K562 (cell line): ENCODE measurements around the gene EHD2. TPM values are rescaled to one million over a fixed set of nuclear protein-coding genes. Genes with fewer than 3 reads are reported as not detected.

Experiments
- ILK ChIP-seq: fragments of 450-650 bp; IDR thresholded peaks from 2 replicates; pipeline ENCODE4 v1.6.1; 2016; ENCODE audit warnings: missing genetic modification characterization, low read depth, mild to moderate bottlenecking, missing compliant biosample characterization, moderate library complexity, borderline replicate concordance
- LARP7 ChIP-seq: fragments of 450-650 bp; IDR thresholded peaks from 2 replicates; pipeline ENCODE4 v1.6.1; 2016
- MCM2 ChIP-seq: fragments of 450-650 bp; IDR thresholded peaks from 2 replicates; pipeline ENCODE4 v1.6.1; 2017; ENCODE audit warnings: low read depth, mild to moderate bottlenecking
- PCBP1 ChIP-seq: fragments of 200-400 bp; formaldehyde crosslinking; IDR thresholded peaks from 2 replicates; pipeline ENCODE4 v1.6.1; 2018; ENCODE audit warnings: mild to moderate bottlenecking, low read depth, low read length; ENCODE audit not compliant: poor library complexity, severe bottlenecking
- PHF20 ChIP-seq: fragments of 450-650 bp; IDR thresholded peaks from 2 replicates; pipeline ENCODE4 v1.6.1; 2018; ENCODE audit not compliant: partially characterized antibody
- POLR2A ChIP-seq: fragments of 450-650 bp; conservative IDR thresholded peaks from 2 replicates; pipeline ENCODE4 v1.6.1; 2016
- RBM25 ChIP-seq: fragments of 200-400 bp; formaldehyde crosslinking; IDR thresholded peaks from 2 replicates; pipeline ENCODE4 v1.6.1; 2018; ENCODE audit warnings: low read length, low read depth, moderate library complexity; ENCODE audit not compliant: severe bottlenecking
- RBM34 ChIP-seq: fragments of 200-400 bp; formaldehyde crosslinking; IDR thresholded peaks from 2 replicates; pipeline ENCODE4 v1.6.1; 2018; ENCODE audit warnings: low read length, borderline replicate concordance; ENCODE audit not compliant: insufficient read depth
- TAF1 ChIP-seq: IDR thresholded peaks from 2 replicates; pipeline ENCODE4 v1.6.1; 2011; ENCODE audit warnings: mild to moderate bottlenecking, low read length, moderate library complexity; ENCODE audit not compliant: insufficient read depth, control insufficient read depth, severe bottlenecking; ENCODE audit errors: extremely low read depth
- TCF7 ChIP-seq: sonication (generic); IDR thresholded peaks from 2 replicates; pipeline ENCODE4 v1.6.1; 2016; ENCODE audit warnings: antibody characterized with exemption, borderline replicate concordance
- ZNF696 ChIP-seq: fragments of 250-450 bp; sonication (Bioruptor Pico); conservative IDR thresholded peaks from 2 replicates; pipeline ENCODE4 v1.4.0; 2020; ENCODE audit warnings: mild to moderate bottlenecking, moderate library complexity
- polyA plus RNA-seq, 8 experiments: library from polyadenylated mRNA; depleted of rRNA in 4 of 8; stranded (reverse) in 5 of 8; unstranded in 3 of 8; fragments of >200 nt; fragmentation: Nextera tagmentation in 2 of 8; fragmentation: Illumina TruSeq in 1 of 8; extraction: Ambion mirVana in 2 of 8; extraction: Trizol in 1 of 8; gene quantifications; 2 replicates each; pipeline versions ENCODE4 v1.2.1 to v1.2.3, GENCODE V29; 2011 to 2014; ENCODE audit warnings: inconsistent platforms in 1 of 8, missing spikeins in 1 of 8
- total RNA-seq, 7 experiments: library from RNA; depleted of rRNA in 6 of 7; stranded (reverse); fragments of >200 nt in 6 of 7; fragmentation: Illumina TruSeq in 2 of 7; extraction: Trizol in 2 of 7; gene quantifications; 2 replicates each; pipeline versions ENCODE4 v1.2.1 to v1.2.3, GENCODE V29; 2011 to 2021; ENCODE audit warnings: low replicate concordance in 1 of 7
- TF ChIP-seq, protein P1 (sequence below), 2 experiments: fragments of 450-650 bp in 1 of 2; sonication (generic) in 1 of 2; formaldehyde crosslinking in 1 of 2; IDR thresholded peaks; 2 replicates each; pipeline versions ENCODE4 v1.7.1 to v1.9.0; 2016 to 2022; ENCODE audit warnings: inconsistent platforms in 1 of 2, mild to moderate bottlenecking in 1 of 2, missing genetic modification reagents in 1 of 2
- TF ChIP-seq, protein P2 (sequence below), 3 experiments: IDR thresholded peaks in 2 of 3; conservative IDR thresholded peaks in 1 of 3; 2 replicates each; pipeline ENCODE4 v1.5.1; 2011 to 2012; ENCODE audit warnings: low read length in 3 of 3, mild to moderate bottlenecking in 3 of 3, control low read depth in 2 of 3, improper control_type of control experiment in 1 of 3, inconsistent platforms in 1 of 3, low read depth in 1 of 3, mixed read lengths in 1 of 3, moderate library complexity in 1 of 3; ENCODE audit not compliant: insufficient read depth in 2 of 3

Gene EHD2
- total and polyA plus RNA-seq, 9 of the 15 experiments (the other 6 are each of a cell fraction or from before 2014, with no cell fraction given), result 1.7 to 32.2 (median 3.0) TPM

DNA sequence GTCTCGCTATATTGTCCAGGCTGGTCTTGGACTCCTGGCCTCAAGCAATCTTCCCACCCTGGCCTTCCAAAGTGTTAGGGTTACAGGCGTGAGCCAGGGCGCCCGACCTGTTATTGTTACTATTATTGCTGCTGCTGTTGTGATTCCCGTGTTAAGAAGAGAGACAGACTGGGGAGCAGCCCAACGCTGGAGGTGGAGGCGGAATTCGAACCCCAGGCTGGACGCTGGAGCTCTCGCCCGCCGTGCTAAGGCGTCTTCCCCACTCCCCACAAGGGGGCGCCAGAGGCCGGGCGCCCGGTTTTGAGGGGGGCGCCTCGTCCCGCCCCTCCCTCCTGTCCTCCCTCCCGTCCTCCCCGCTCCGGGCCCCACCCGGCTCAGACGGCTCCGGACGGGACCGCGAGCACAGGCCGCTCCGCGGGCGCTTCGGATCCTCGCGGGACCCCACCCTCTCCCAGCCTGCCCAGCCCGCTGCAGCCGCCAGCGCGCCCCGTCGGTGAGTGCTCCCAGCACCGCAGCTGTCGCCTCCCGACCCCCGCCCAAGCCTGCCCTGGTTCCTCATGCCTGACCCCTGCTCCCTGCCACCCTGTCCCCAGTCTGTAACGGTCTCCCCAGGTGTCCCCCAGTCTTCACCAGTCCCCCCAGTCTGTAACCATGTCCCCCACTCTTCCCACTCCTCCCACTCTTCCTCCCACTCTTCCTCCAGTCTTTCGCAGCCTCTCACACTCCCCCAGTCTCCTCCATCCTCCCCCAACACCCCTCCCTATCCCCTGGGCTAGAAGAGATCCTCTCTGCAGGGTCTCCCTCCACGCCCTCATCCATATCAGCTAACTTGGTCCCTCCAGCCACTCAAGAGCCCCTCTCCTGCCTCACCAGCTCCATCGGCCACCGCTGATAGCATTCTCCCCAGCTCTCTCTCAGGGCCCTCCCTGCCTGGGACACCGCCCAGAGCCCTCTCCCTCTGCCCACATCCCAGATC is at the start of gene EHD2 (continued):
- TF ChIP-seq, protein P1, sequence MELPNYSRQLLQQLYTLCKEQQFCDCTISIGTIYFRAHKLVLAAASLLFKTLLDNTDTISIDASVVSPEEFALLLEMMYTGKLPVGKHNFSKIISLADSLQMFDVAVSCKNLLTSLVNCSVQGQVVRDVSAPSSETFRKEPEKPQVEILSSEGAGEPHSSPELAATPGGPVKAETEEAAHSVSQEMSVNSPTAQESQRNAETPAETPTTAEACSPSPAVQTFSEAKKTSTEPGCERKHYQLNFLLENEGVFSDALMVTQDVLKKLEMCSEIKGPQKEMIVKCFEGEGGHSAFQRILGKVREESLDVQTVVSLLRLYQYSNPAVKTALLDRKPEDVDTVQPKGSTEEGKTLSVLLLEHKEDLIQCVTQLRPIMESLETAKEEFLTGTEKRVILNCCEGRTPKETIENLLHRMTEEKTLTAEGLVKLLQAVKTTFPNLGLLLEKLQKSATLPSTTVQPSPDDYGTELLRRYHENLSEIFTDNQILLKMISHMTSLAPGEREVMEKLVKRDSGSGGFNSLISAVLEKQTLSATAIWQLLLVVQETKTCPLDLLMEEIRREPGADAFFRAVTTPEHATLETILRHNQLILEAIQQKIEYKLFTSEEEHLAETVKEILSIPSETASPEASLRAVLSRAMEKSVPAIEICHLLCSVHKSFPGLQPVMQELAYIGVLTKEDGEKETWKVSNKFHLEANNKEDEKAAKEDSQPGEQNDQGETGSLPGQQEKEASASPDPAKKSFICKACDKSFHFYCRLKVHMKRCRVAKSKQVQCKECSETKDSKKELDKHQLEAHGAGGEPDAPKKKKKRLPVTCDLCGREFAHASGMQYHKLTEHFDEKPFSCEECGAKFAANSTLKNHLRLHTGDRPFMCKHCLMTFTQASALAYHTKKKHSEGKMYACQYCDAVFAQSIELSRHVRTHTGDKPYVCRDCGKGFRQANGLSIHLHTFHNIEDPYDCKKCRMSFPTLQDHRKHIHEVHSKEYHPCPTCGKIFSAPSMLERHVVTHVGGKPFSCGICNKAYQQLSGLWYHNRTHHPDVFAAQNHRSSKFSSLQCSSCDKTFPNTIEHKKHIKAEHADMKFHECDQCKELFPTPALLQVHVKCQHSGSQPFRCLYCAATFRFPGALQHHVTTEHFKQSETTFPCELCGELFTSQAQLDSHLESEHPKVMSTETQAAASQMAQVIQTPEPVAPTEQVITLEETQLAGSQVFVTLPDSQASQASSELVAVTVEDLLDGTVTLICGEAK (IDR thresholded peaks at IDR 0.05), result peak; percentile 63
- TF ChIP-seq, protein P1 (CRISPR knock-in tag; IDR thresholded peaks at IDR 0.05), result no peak
- TF ChIP-seq POLR2A (peak; percentile 63; the same call in 1 of the 2 replicates), PHF20 (peak; percentile 14), ZNF696 (CRISPR knock-in tag) (no peak), PCBP1 (peak; percentile 86), ILK (tag) (no peak), MCM2 (0 out of 2 replicates have a peak, but pooled peaks have one; percentile 58), RBM25 (peak; percentile 59), RBM34 (0 out of 2 replicates have a peak, but pooled peaks have one; percentile 32), LARP7 (peak; percentile 87), TCF7 (no peak), TAF1 (peak; percentile 38)
- TF ChIP-seq, protein P2, sequence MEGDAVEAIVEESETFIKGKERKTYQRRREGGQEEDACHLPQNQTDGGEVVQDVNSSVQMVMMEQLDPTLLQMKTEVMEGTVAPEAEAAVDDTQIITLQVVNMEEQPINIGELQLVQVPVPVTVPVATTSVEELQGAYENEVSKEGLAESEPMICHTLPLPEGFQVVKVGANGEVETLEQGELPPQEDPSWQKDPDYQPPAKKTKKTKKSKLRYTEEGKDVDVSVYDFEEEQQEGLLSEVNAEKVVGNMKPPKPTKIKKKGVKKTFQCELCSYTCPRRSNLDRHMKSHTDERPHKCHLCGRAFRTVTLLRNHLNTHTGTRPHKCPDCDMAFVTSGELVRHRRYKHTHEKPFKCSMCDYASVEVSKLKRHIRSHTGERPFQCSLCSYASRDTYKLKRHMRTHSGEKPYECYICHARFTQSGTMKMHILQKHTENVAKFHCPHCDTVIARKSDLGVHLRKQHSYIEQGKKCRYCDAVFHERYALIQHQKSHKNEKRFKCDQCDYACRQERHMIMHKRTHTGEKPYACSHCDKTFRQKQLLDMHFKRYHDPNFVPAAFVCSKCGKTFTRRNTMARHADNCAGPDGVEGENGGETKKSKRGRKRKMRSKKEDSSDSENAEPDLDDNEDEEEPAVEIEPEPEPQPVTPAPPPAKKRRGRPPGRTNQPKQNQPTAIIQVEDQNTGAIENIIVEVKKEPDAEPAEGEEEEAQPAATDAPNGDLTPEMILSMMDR (IDR thresholded peaks at IDR 0.05 in 2 of 3, conservative IDR thresholded peaks at IDR 0.05 in 1 of 3; ENCODE audit: insufficient read depth in 2 of 3, low read depth in 1 of 3, low read length in 3 of 3), result peak; percentile 90 to 93 (median 93)
